ENCODE results near the gene GCDH.

The GCDH gene

DNA sequence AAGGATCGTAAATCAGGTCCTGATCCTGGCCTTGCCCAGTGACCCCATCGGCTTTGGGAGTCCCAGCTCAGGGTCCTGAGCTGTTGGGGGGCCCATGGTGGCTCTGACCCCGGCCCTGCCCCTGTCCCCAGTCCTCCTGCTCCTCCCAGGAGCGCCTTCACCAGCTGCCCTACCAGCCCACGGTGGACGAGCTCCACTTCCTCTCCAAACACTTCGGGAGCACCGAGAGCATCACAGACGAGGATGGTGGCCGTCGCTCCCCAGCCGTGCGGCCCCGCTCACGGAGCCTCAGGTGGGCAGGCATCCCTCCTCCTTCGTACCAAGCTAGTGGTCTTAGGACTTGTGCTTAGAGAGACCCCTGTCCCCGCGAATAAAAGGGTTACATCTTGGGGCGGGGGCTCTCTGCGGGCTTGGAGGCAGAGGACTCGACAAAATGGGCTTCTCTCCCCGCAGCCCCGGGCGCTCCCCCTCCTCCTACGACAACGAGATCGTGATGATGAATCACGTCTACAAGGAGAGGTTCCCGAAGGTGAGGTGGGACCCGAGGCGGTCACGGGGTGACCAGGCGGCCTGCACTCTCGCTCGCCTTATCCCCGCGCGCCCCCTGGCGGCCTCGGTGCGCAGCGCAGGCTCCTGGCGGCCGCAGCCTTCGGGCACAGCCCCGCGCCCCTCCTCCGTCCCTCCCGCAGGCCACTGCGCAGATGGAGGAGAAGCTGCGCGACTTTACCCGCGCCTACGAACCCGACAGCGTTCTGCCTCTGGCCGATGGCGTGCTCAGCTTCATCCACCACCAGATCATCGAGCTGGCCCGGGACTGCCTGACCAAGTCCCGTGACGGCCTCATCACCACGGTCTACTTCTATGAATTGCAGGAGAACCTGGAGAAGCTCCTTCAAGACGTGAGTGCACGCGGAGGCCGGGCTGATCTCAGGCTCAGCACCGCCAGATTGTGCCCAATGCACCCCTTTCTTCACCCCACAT lies 43.5 kb upstream of the GCDH start:
- H3K4me3 ChIP-seq (ENCODE audit: low read length) = no peak overlapping the region
- no CpG with 5 or more reads among the region's 69 CpGs for WGBS (ENCODE audit: extremely low coverage, insufficient coverage, low lambda C conversion rate)
- H3K18ac ChIP-seq (ENCODE audit: low read length) = no peak overlapping the region

GRCh38 chr19:12856653-12857052 lies 34.3 kb upstream of the GCDH start:
- no peak overlapping the region for H4K8ac ChIP-seq (ENCODE audit: low read depth, low read length)
- no peak overlapping the region for H4K5ac ChIP-seq (ENCODE audit: low read length)
- H3K23ac ChIP-seq (ENCODE audit: low read length) = no peak overlapping the region
- no peak overlapping the region for H2BK120ac ChIP-seq (ENCODE audit: low read depth, low read length)
- H2AK5ac ChIP-seq (ENCODE audit: low read length) = no peak overlapping the region
- DNase-seq = no peak
- no peak overlapping the region for H3K4me2 ChIP-seq (ENCODE audit: low read length)
- H3K4me1 ChIP-seq (ENCODE audit: control insufficient read depth, low read depth, low read length) = no peaks in the 10 kb centered on the region
- no peak overlapping the region for H2BK15ac ChIP-seq (replicated peaks; ENCODE audit: low read depth)
- no peak overlapping the region for H3K27ac ChIP-seq (ENCODE audit: low read depth, low read length)
- no peak overlapping the region for H3K4ac ChIP-seq (ENCODE audit: low read depth, low read length)
- no peaks in the 10 kb centered on the region for H3K79me2 ChIP-seq (ENCODE audit: control insufficient read depth, insufficient read depth, low read length)
- H3K9ac ChIP-seq (ENCODE audit: low read length) = no peak overlapping the region
- no peak overlapping the region for H3K4me3 ChIP-seq (ENCODE audit: low read length)
- no peak overlapping the region for H3K56ac ChIP-seq (ENCODE audit: low read length)
- H3K27me3 ChIP-seq (ENCODE audit: insufficient read depth, low read length, poor library complexity) = no peaks in the 10 kb centered on the region
- H3K79me1 ChIP-seq (ENCODE audit: low read length) = no peaks in the 10 kb centered on the region
- no peak overlapping the region for H3K18ac ChIP-seq (ENCODE audit: low read length)
- WGBS (ENCODE audit: extremely low coverage, insufficient coverage, low lambda C conversion rate) = no CpG with 5 or more reads among the region's 1 CpG
- H3K36me3 ChIP-seq (ENCODE audit: control insufficient read depth, insufficient read depth, low read length) = no peaks in the 10 kb centered on the region
- H2BK5ac ChIP-seq (ENCODE audit: low read length) = no peak overlapping the region

More for the DNA sequence above, 43.5 kb upstream of the GCDH start:
- Histone ChIP-seq H3K27ac (ENCODE audit: low read depth, low read length) (no peak overlapping the region), H4K5ac (ENCODE audit: low read length) (no peak overlapping the region), H3K79me1 (ENCODE audit: low read length) (no peaks in the 10 kb centered on the region), H3K27me3 (ENCODE audit: insufficient read depth, low read length, poor library complexity) (no peaks in the 10 kb centered on the region), H3K9ac (ENCODE audit: low read length) (peak overlapping the region; percentile 43), H2BK120ac (ENCODE audit: low read depth, low read length) (no peak overlapping the region), H2BK15ac (replicated peaks; ENCODE audit: low read depth) (no peak overlapping the region), H4K8ac (ENCODE audit: low read depth, low read length) (no peak overlapping the region), H3K56ac (ENCODE audit: low read length) (peak overlapping the region; percentile 12), H2AK5ac (ENCODE audit: low read length) (no peak overlapping the region), H2BK5ac (ENCODE audit: low read length) (no peak overlapping the region), H3K4ac (ENCODE audit: low read depth, low read length) (no peak overlapping the region), H3K4me2 (ENCODE audit: low read length) (peak overlapping the region; percentile 0), H3K23ac (ENCODE audit: low read length) (no peak overlapping the region), H3K4me1 (ENCODE audit: control insufficient read depth, low read depth, low read length) (no peaks in the 10 kb centered on the region), H3K79me2 (ENCODE audit: control insufficient read depth, insufficient read depth, low read length) (no peaks in the 10 kb centered on the region), H3K36me3 (ENCODE audit: control insufficient read depth, insufficient read depth, low read length) (no peaks in the 10 kb centered on the region)
- peak; percentile 91 for DNase-seq

- Histone ChIP-seq H3K27ac (ENCODE audit: low read depth, low read length) (no peak overlapping the region), H3K56ac (ENCODE audit: low read length) (no peak overlapping the region), H3K4me1 (ENCODE audit: control insufficient read depth, low read depth, low read length) (no peaks in the 10 kb centered on the region), H3K79me1 (ENCODE audit: low read length) (no peaks in the 10 kb centered on the region), H3K27me3 (ENCODE audit: insufficient read depth, low read length, poor library complexity) (no peaks in the 10 kb centered on the region), H2BK120ac (ENCODE audit: low read depth, low read length) (no peak overlapping the region), H4K8ac (ENCODE audit: low read depth, low read length) (no peak overlapping the region), H2BK5ac (ENCODE audit: low read length) (no peak overlapping the region), H3K36me3 (ENCODE audit: control insufficient read depth, insufficient read depth, low read length) (no peaks in the 10 kb centered on the region), H2BK15ac (replicated peaks; ENCODE audit: low read depth) (no peak overlapping the region), H3K4me3 (ENCODE audit: low read length) (no peak overlapping the region), H3K79me2 (ENCODE audit: control insufficient read depth, insufficient read depth, low read length) (no peaks in the 10 kb centered on the region), H3K4me2 (ENCODE audit: low read length) (no peak overlapping the region), H4K5ac (ENCODE audit: low read length) (no peak overlapping the region), H3K9ac (ENCODE audit: low read length) (no peak overlapping the region), H3K4ac (ENCODE audit: low read depth, low read length) (no peak overlapping the region), H2AK5ac (ENCODE audit: low read length) (no peak overlapping the region), H3K18ac (ENCODE audit: low read length) (no peak overlapping the region), H3K23ac (ENCODE audit: low read length) (no peak overlapping the region)
- no CpG with 5 or more reads among the region's 35 CpGs for WGBS (ENCODE audit: extremely low coverage, insufficient coverage, low lambda C conversion rate)
- DNase-seq = no peak
Observed at GRCh38 chr19:12858041-12858928, 32.7 kb upstream of the GCDH start.

- WGBS (ENCODE audit: extremely low coverage, insufficient coverage, low lambda C conversion rate) = no CpG with 5 or more reads among the region's 7 CpGs
- Histone ChIP-seq H3K23ac (ENCODE audit: low read length) (no peak overlapping the region), H3K4me3 (ENCODE audit: low read length) (no peak overlapping the region), H3K27ac (ENCODE audit: low read depth, low read length) (no peak overlapping the region), H4K8ac (ENCODE audit: low read depth, low read length) (no peak overlapping the region), H3K36me3 (ENCODE audit: control insufficient read depth, insufficient read depth, low read length) (no peaks in the 10 kb centered on the region), H3K79me2 (ENCODE audit: control insufficient read depth, insufficient read depth, low read length) (no peaks in the 10 kb centered on the region), H3K4me1 (ENCODE audit: control insufficient read depth, low read depth, low read length) (no peaks in the 10 kb centered on the region), H3K27me3 (ENCODE audit: insufficient read depth, low read length, poor library complexity) (no peaks in the 10 kb centered on the region), H2BK5ac (ENCODE audit: low read length) (no peak overlapping the region), H4K5ac (ENCODE audit: low read length) (no peak overlapping the region), H3K9ac (ENCODE audit: low read length) (no peak overlapping the region), H3K4me2 (ENCODE audit: low read length) (no peak overlapping the region), H2BK15ac (replicated peaks; ENCODE audit: low read depth) (no peak overlapping the region), H3K18ac (ENCODE audit: low read length) (no peak overlapping the region), H3K4ac (ENCODE audit: low read depth, low read length) (no peak overlapping the region), H3K79me1 (ENCODE audit: low read length) (no peaks in the 10 kb centered on the region), H3K56ac (ENCODE audit: low read length) (no peak overlapping the region), H2BK120ac (ENCODE audit: low read depth, low read length) (no peak overlapping the region), H2AK5ac (ENCODE audit: low read length) (no peak overlapping the region)
- DNase-seq = no peak
Observed at GRCh38 chr19:12859546-12859945, 31.4 kb upstream of the GCDH start.

DNA sequence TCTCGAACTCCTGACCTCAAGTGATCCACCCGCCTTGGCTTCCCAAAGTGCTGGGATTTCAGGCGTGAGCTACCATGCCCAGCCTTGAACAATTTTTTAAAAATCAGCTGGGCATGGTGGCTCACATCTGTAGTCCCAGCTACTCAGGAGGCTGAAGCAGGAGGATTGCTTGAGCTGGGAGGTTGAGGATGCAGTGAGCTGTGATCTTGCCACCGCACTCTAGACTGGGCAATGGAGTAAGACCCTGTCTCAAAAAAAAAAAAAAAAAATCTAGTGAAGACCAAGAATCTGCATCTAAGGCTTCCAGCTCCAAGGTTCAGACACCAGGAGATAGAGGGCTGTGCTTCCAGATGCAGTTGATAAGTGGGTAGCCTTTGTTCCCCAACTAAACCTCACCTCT lies 26.8 kb upstream of the GCDH start:
- Histone ChIP-seq H3K4me2 (ENCODE audit: low read length) (no peak overlapping the region), H3K79me2 (ENCODE audit: control insufficient read depth, insufficient read depth, low read length) (no peaks in the 10 kb centered on the region), H2AK5ac (ENCODE audit: low read length) (no peak overlapping the region), H3K18ac (ENCODE audit: low read length) (no peak overlapping the region), H3K27ac (ENCODE audit: low read depth, low read length) (no peak overlapping the region), H2BK15ac (replicated peaks; ENCODE audit: low read depth) (no peak overlapping the region), H4K8ac (ENCODE audit: low read depth, low read length) (no peak overlapping the region), H4K5ac (ENCODE audit: low read length) (no peak overlapping the region), H3K9ac (ENCODE audit: low read length) (no peak overlapping the region), H3K79me1 (ENCODE audit: low read length) (no peaks in the 10 kb centered on the region), H3K27me3 (ENCODE audit: insufficient read depth, low read length, poor library complexity) (no peaks in the 10 kb centered on the region), H3K4me3 (ENCODE audit: low read length) (no peak overlapping the region), H3K56ac (ENCODE audit: low read length) (no peak overlapping the region), H3K23ac (ENCODE audit: low read length) (no peak overlapping the region), H2BK5ac (ENCODE audit: low read length) (no peak overlapping the region), H3K4ac (ENCODE audit: low read depth, low read length) (no peak overlapping the region), H3K4me1 (ENCODE audit: control insufficient read depth, low read depth, low read length) (no peaks in the 10 kb centered on the region), H3K36me3 (ENCODE audit: control insufficient read depth, insufficient read depth, low read length) (no peaks in the 10 kb centered on the region), H2BK120ac (ENCODE audit: low read depth, low read length) (no peak overlapping the region)
- no peak for DNase-seq
- no CpG with 5 or more reads among the region's 4 CpGs for WGBS (ENCODE audit: extremely low coverage, insufficient coverage, low lambda C conversion rate)
